GM18951 (cell line): Measurements from ENCODE around the gene NUP37.

ENCODE experiments used
- POLR2A ChIP-seq: IDR thresholded peaks from 4 replicates; pipeline ENCODE4 v1.6.1; 2011; ENCODE audit warnings: mild to moderate bottlenecking; ENCODE audit not compliant: insufficient read length, insufficient read depth; ENCODE audit errors: extremely low read depth
- in situ Hi-C: fragments of 300-500 bp; cut with MboI; formaldehyde crosslinking; loops from one replicate; pipeline ENCODE4 v1.12.0; 2022; ENCODE audit warnings: low sequenced_read_pairs, mixed read lengths, inconsistent platforms; ENCODE audit not compliant: unreplicated experiment

NUP37 gene

DNA sequence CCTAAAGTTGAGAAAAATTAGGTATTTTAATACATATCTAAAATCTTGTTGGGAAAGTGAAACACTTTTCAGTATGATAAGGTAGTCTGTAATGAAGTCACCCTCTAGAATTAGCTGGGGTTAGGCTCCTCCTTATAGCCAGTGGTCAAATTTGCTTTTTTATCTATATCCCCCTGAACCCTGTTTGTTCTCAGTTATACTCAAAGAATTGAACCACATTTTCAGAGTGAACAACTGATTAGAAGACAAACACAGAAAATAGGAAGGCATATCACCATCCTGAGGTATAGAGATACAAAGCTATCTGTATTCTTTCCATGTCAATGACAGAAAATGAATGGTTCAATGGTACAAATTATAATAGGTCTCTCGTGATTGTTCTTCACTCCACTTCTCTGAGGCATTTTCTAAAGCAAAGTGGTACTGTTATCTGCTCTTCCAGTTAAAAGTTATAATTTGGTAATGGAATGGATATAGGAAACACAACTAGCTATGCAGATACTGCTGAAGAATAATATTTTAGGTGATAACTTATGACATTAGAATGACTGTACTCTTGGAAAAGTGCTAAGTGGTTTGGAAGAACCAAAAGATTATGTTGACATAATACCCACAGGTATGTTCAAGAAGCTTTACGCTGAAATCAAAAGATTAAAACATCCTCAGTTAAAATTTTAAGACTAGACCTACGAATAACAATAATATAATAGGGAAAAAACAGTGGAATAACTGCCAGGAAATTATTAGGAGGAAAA lies 85.7 kb downstream of the NUP37 start:
- no peak for TF ChIP-seq POLR2A
- in situ Hi-C loops = no loop called here

DNA sequence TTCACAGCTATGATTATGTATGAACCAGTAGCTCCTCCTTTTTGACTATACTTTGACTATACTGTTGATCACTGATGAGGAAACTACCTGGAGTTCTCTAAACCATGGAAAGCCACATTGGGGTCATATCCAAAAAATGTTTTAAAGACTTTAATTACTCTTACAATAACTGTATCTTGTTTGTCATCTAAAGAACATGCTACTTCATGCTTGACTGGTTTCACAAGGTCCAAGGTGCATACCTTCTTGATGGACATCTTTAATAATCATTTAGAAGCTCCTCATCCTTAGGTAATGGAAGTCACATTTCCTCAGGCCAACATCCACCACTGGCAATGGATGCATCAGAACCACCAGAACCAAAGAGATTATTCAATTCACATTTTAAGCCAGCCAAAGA lies 88.1 kb downstream of the NUP37 start:
- in situ Hi-C loops = no loop called here
- no peak for TF ChIP-seq POLR2A

DNA sequence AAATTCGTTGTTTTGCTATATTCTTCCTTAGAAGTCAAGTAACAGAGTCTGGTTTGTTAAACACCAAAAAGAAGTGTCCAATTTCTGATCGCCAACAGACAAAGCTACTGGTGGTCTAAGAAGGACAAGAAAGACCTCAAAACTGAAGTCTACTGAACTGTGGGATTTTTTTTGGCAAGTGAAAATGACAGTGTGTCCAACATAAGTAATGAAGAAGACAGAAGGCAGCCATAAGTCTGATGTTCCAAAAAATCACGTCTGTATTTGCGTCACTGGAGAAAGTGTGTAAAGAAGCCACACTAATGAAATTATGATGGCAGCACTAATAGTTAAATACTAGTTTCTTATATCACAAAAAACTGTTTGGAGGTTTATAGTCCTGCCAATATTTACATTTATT lies 90.8 kb downstream of the NUP37 start:
- in situ Hi-C loops = no loop called here

DNA sequence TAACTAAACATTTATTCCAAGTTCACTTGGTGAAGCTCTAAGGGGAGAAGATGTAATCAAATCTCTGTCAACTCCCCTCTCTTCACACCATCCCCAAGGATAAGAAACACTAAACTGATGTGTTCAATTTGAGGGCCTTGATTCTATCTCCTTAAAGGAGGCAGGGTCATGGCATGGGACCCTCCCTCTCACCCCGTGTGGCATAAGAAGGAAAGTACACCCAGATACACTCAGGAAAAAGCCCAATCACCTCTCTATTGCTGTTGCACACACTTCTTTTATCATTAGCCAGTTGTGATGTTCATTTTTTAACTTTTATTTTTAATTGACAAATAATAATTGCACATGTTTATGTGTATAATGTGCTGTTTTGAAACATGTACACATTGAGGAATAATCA lies 93.2 kb downstream of the NUP37 start:
- no peak for TF ChIP-seq POLR2A
- in situ Hi-C loops = no loop called here

More for the DNA sequence above, 90.8 kb downstream of the NUP37 start:
- no peak for TF ChIP-seq POLR2A

DNA sequence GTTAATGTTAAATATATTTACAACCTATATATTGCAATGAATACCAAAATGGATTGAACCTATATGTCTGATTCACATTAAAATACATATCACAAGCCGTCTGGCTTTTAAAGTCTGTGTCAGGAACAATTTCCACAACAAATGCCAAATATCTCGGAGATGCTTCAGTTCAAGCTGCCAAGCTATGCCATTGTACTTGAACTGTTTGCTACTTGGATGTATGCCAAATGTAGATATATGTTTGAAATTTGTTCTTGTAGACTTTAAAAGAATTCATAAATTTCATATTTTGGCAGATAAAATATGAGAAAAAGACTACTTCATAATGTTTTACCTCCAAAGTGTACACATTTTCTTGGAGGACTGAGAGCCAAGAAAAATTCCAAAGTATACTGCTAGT lies 95.1 kb downstream of the NUP37 start:
- in situ Hi-C loops = no loop called here

DNA sequence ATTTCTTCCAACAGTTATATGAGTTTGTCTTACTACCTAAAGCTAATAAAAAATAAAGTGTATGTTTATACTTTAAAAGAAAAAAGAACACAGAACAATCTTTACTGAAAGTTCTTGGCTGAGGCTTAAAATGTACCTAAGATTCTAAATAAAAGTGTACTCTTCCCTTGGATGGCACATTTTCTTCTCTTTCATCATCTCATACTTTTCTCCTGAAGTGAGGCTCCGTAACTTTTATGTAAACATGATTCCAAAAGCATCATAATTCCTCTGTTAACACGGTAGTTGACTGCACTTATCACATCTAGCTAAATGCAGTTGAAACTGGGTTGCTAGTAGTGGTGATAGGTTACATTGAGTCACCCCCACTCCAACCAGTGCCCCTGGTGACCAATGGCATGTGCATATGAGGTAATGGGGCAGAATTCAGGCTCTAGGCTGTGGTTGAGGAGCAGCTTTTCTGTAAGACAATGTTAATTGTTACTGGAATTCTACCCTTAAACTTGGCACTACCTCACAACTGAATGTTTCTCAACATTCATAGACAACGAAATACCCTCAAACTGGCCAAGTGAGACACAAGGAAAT lies 96.5 kb downstream of the NUP37 start:
- TF ChIP-seq POLR2A = no peak
- in situ Hi-C loops = no loop called here

More for the DNA sequence above, 95.1 kb downstream of the NUP37 start:
- TF ChIP-seq POLR2A = no peak
